K562 (cell line): ENCODE data around the gene CD38. TPM values are rescaled to one million over a fixed set of nuclear protein-coding genes. Genes with fewer than 3 reads are reported as not detected.
A peak's percentile ranks its signal among the peaks of the same experiment; 100 is the strongest.

ENCODE experiments used
- FOXP1 ChIP-seq: sonication (generic); formaldehyde crosslinking; IDR thresholded peaks from 2 replicates; pipeline ENCODE4 v1.8.0; 2022; ENCODE audit warnings: mild to moderate bottlenecking, missing genetic modification reagents
- HIVEP1 ChIP-seq: fragments of 250-450 bp; sonication (Bioruptor Pico); IDR thresholded peaks from 2 replicates; pipeline ENCODE4 v1.4.0; 2020; ENCODE audit warnings: mild to moderate bottlenecking
- ILK ChIP-seq: fragments of 450-650 bp; IDR thresholded peaks from 2 replicates; pipeline ENCODE4 v1.6.1; 2016; ENCODE audit warnings: missing genetic modification characterization, low read depth, mild to moderate bottlenecking, missing compliant biosample characterization, moderate library complexity, borderline replicate concordance
- NR2F6 ChIP-seq: fragments of 450-650 bp; formaldehyde crosslinking; IDR thresholded peaks from 2 replicates; pipeline ENCODE4 v1.4.0; 2020; ENCODE audit warnings: mild to moderate bottlenecking
- NR3C1 ChIP-seq: sonication (generic); formaldehyde crosslinking; IDR thresholded peaks from 2 replicates; pipeline ENCODE4 v1.8.1; 2022; ENCODE audit warnings: missing genetic modification reagents
- RAD21 ChIP-seq, 2 experiments: fragments of 250-450 bp in 1 of 2; fragments of 450-650 bp in 1 of 2; sonication (Bioruptor Pico) in 1 of 2; formaldehyde crosslinking in 1 of 2; IDR thresholded peaks in 1 of 2; conservative IDR thresholded peaks in 1 of 2; 2 replicates each; pipeline versions ENCODE4 v1.4.0 to v1.8.0; 2020 to 2022; ENCODE audit warnings: mild to moderate bottlenecking in 2 of 2, moderate library complexity in 1 of 2
- SNIP1 ChIP-seq: fragments of 450-650 bp; IDR thresholded peaks from 2 replicates; pipeline ENCODE4 v1.7.1; 2017; ENCODE audit warnings: low read depth, mild to moderate bottlenecking
- TAF9B ChIP-seq: fragments of 450-650 bp; IDR thresholded peaks from 2 replicates; pipeline ENCODE4 v1.6.1; 2018; ENCODE audit warnings: mild to moderate bottlenecking; ENCODE audit not compliant: partially characterized antibody
- polyA plus RNA-seq, 8 experiments: library from polyadenylated mRNA; depleted of rRNA in 4 of 8; stranded (reverse) in 5 of 8; unstranded in 3 of 8; fragments of >200 nt; fragmentation: Nextera tagmentation in 2 of 8; fragmentation: Illumina TruSeq in 1 of 8; extraction: Ambion mirVana in 2 of 8; extraction: Trizol in 1 of 8; gene quantifications; 2 replicates each; pipeline versions ENCODE4 v1.2.1 to v1.2.3, GENCODE V29; 2011 to 2014; ENCODE audit warnings: inconsistent platforms in 1 of 8, missing spikeins in 1 of 8
- total RNA-seq, 7 experiments: library from RNA; depleted of rRNA in 6 of 7; stranded (reverse); fragments of >200 nt in 6 of 7; fragmentation: Illumina TruSeq in 2 of 7; extraction: Trizol in 2 of 7; gene quantifications; 2 replicates each; pipeline versions ENCODE4 v1.2.1 to v1.2.3, GENCODE V29; 2011 to 2021; ENCODE audit warnings: low replicate concordance in 1 of 7
- TF ChIP-seq, protein P1 (sequence below): fragments of 250-450 bp; sonication (Bioruptor Pico); IDR thresholded peaks from 2 replicates; pipeline ENCODE4 v1.8.0; 2022; ENCODE audit warnings: inconsistent platforms
- TF ChIP-seq, protein P2 (sequence below), 2 experiments: fragments of 450-650 bp; formaldehyde crosslinking in 1 of 2; IDR thresholded peaks; 2 replicates each; pipeline versions ENCODE4 v1.4.0 to v1.6.1; 2014 to 2020; ENCODE audit warnings: mild to moderate bottlenecking in 2 of 2, borderline replicate concordance in 1 of 2, low read depth in 1 of 2

CD38 gene
- total and polyA plus RNA-seq, 9 of the 15 experiments (the other 6 are each of a cell fraction or from before 2014, with no cell fraction given): 0.04 to 0.06 (median 0.04) TPM; not detected in 5

DNA sequence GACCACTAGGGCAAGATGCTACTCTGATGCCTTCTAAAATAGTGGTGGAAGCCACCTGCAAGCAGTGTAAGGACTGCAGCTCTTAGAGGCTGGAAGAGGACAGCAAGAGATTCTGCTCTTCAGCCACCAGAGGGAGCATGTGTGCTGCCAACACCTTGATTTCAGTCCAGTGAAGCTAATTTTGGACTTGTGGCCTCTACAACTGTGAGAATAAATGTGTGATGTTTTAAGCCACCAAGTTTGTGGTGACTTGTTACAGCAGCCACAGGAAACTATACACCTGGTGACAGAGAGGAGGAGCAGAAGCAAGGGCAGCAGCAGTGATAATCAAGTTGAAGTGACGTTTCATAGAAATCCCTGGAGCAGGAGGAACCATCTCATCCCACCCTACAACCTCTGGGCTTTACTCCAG is 104.6 kb downstream of the CD38 start (continued):
- TF ChIP-seq, protein P1, sequence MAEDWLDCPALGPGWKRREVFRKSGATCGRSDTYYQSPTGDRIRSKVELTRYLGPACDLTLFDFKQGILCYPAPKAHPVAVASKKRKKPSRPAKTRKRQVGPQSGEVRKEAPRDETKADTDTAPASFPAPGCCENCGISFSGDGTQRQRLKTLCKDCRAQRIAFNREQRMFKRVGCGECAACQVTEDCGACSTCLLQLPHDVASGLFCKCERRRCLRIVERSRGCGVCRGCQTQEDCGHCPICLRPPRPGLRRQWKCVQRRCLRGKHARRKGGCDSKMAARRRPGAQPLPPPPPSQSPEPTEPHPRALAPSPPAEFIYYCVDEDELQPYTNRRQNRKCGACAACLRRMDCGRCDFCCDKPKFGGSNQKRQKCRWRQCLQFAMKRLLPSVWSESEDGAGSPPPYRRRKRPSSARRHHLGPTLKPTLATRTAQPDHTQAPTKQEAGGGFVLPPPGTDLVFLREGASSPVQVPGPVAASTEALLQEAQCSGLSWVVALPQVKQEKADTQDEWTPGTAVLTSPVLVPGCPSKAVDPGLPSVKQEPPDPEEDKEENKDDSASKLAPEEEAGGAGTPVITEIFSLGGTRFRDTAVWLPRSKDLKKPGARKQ: no peak
- TF ChIP-seq NR3C1 (CRISPR knock-in tag) (no peak), FOXP1 (CRISPR knock-in tag) (no peak), TAF9B (no peak), RAD21 (CRISPR knock-in tag; conservative IDR thresholded peaks at IDR 0.05 in 1 of 2, IDR thresholded peaks at IDR 0.05 in 1 of 2) (peak; percentile 49 to 67), NR2F6 (CRISPR knock-in tag) (no peak), ILK (tag) (no peak), SNIP1 (no peak), HIVEP1 (CRISPR knock-in tag) (no peak)
- TF ChIP-seq, protein P2, sequence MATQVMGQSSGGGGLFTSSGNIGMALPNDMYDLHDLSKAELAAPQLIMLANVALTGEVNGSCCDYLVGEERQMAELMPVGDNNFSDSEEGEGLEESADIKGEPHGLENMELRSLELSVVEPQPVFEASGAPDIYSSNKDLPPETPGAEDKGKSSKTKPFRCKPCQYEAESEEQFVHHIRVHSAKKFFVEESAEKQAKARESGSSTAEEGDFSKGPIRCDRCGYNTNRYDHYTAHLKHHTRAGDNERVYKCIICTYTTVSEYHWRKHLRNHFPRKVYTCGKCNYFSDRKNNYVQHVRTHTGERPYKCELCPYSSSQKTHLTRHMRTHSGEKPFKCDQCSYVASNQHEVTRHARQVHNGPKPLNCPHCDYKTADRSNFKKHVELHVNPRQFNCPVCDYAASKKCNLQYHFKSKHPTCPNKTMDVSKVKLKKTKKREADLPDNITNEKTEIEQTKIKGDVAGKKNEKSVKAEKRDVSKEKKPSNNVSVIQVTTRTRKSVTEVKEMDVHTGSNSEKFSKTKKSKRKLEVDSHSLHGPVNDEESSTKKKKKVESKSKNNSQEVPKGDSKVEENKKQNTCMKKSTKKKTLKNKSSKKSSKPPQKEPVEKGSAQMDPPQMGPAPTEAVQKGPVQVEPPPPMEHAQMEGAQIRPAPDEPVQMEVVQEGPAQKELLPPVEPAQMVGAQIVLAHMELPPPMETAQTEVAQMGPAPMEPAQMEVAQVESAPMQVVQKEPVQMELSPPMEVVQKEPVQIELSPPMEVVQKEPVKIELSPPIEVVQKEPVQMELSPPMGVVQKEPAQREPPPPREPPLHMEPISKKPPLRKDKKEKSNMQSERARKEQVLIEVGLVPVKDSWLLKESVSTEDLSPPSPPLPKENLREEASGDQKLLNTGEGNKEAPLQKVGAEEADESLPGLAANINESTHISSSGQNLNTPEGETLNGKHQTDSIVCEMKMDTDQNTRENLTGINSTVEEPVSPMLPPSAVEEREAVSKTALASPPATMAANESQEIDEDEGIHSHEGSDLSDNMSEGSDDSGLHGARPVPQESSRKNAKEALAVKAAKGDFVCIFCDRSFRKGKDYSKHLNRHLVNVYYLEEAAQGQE (IDR thresholded peaks at IDR 0.05; ENCODE audit: borderline replicate concordance): peak; percentile 76
- TF ChIP-seq, protein P2 (CRISPR knock-in tag; IDR thresholded peaks at IDR 0.05; ENCODE audit: low read depth): no peak
- TF ChIP-seq, all 486 proteins: peak for 4
